ENCODE results near the gene DDX49.
"Not testable (repeated sequence)": the region's sequence is repeated elsewhere in the genome, so short reads cannot be mapped to it uniquely, and the experiment has no call there.

DDX49 gene

DNA sequence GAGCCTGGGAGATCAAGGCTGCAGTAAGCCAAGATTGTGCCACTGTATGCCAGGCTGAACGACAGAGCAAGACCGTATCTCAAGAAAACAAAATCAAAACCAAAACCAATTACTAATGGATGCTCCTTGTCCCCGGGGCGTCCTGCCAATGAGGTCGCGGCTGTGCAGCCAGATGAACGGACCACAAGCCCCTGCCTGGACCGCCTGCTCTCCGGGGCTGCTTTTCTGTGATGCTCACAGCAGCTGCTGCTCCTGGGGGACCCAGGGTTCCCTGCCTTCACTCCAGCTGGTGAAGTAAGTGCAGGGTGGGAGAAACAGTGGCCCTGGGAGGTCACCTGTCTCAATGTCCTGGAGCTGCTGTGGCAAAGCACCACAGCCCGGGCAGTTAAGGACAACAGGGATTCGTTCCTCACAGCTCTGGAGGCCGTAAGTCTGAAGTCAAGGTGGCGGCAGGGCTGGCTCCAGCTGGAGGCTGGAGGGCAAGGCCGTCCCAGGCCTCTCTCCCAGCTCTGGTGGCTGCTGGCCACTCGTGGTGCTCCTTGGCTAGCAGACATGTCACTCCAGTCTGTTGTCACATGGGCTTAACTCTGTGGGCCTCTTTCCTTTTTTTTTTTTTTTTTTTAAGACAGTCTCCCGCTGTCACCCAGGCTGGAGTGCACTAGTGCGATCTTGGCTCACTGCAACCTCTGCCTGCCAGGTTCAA, 10.4 kb upstream of the DDX49 start:
- DNase-seq = peak in 19 of 56 donors; percentile 10 to 63 (median 21)

DNA sequence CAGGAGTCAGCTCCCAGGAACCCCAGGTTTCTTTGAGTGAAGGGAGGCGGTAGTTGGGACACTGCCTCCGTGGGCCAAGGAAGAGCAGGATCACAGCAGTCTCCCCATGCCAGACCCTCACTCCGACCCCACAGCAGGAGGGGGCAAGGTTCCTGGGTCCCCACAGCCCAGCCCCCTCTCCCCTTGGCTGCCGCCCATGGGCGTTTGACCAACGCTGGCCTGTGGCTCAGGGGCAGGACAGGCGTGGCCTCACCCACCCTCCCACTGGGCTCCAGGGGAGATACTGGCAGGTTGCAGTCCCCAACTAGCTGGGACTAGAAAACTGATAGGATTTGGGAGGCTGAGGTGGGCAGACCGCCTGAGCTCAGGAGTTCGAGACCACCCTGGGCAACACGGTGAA, 9.5 kb upstream of the DDX49 start:
- no peak for DNase-seq

GRCh38 chr19:18910801-18911436, 8.6 kb upstream of the DDX49 start:
- no peak for DNase-seq

DNA sequence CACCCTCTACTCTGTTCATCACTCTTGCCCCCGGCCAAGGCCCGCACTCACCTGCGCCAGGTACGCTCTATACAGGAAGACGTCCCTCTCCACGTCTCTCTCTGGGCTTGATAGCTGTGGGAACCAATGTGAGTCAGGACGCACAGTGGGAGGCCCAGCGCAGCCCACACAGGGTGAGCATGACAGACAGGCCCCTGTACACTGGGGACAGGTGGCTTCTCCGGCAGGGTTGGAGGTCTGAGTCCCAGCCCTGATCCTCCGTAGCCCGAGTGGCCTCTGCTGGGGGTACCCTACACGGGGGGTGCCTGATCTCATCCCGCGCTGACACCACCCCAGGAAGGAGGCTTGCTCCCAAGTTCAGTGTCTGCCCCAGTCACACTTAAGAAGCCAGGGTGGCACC, 6.6 kb upstream of the DDX49 start:
- no peak for DNase-seq

DNA sequence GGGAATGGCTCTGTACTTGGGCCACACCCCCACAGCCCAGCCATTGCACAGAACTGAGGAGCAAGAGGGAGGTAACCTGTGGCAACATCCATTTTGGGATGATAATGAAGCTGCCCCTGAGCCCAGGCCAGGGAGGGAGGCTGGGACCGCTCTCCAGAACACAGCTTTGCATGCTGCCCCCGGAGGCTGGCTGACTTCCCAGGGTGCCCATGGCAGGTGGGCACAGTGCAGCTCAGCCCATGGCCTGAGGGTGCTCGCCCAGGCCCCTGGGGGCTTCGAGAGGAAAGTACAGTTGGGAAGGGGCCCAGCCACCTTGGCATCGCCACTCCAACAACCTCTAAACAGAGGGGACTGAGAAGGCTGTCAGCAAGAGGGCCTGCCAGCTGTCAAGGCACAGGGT, 6.0 kb upstream of the DDX49 start:
- no peak for DNase-seq

GRCh38 chr19:18915639-18916038, 3.9 kb upstream of the DDX49 start:
- peak in 48 of 56 donors; percentile 13 to 84 (median 53) for DNase-seq

- not testable (repeated sequence) for DNase-seq
Measured at GRCh38 chr19:18917593-18917992, 1.9 kb upstream of the DDX49 start.

DNA sequence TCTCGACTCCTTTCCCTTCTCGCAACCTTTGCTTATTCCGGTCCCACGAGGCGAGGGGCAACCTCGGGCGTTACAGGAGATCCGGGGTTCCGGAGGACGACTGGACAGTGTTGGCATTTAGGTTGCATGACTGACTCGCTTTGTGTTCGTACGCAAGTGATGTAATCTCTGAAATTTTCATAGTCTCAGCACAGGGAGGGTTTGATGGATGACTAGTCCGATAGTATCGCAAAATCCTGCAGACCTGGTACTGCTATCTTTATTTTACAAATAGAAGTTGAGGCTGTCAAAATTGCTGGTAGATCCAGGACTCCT, 342 bp downstream of the DDX49 start:
- no peak for DNase-seq

GRCh38 chr19:18920400-18920799, 885 bp downstream of the DDX49 start:
- DNase-seq = no peak

- no peak for DNase-seq
Measured at GRCh38 chr19:18921593-18921992, 2.1 kb downstream of the DDX49 start.

DNA sequence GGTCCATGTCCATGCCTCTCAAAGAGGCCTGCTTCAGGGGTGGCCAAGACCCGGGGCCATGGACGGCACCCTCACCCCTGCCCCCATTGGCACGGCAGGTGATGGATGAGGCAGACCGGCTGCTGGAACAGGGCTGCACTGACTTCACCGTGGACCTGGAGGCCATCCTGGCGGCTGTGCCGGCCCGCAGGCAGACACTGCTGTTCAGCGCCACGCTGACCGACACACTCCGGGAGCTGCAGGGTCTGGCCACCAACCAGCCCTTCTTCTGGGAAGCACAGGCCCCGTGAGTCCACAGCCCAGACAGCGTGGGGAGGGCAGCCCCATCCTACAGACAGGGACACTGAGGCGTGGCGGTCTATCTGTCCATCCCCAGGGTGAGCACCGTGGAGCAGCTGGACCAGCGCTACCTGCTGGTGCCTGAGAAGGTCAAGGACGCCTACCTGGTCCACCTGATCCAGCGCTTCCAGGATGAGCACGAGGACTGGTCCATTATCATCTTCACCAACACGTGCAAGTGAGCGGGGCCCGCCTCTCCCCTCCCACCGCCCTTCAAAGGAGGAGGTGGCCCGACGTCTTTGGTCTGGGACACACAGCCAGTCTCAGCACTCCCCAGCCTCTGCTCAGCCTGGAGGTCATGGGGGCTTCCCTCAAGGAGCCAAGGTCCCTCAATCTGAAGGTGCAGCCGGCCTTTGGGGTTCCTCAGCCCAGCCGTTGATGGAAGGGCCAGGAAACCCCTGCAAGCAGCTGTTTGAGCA, 2.9 kb downstream of the DDX49 start:
- no peak for DNase-seq

DNA sequence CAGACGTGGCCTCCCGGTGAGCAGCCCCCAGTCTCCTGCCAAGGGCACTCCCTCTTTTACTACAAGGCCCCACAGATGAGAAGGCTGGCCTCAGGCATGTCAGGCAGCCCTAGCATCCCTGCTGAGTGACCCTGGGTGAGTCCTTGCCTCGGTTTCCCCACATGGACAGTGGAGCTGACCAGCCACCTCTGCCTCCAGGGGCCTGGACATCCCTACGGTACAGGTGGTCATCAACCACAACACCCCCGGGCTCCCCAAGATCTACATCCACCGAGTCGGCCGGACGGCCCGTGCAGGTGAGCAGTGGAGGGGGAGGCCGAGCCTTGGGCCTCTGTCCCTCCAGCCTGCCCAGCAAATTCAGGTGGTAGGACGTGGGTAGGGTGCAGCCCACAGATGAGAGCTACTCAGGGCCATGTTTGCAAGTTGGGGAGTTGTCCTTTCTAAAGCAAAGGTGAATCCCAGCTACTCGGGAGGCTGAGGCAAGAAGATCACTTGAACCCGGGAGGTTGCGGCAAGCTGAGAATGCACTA, 5.2 kb downstream of the DDX49 start:
- DNase-seq = no peak

- DNase-seq = no peak
Measured at GRCh38 chr19:18928018-18928805, 8.7 kb downstream of the DDX49 start.

- DNase-seq = no peak
Measured at GRCh38 chr19:18929311-18929710, 9.8 kb downstream of the DDX49 start.

DNA sequence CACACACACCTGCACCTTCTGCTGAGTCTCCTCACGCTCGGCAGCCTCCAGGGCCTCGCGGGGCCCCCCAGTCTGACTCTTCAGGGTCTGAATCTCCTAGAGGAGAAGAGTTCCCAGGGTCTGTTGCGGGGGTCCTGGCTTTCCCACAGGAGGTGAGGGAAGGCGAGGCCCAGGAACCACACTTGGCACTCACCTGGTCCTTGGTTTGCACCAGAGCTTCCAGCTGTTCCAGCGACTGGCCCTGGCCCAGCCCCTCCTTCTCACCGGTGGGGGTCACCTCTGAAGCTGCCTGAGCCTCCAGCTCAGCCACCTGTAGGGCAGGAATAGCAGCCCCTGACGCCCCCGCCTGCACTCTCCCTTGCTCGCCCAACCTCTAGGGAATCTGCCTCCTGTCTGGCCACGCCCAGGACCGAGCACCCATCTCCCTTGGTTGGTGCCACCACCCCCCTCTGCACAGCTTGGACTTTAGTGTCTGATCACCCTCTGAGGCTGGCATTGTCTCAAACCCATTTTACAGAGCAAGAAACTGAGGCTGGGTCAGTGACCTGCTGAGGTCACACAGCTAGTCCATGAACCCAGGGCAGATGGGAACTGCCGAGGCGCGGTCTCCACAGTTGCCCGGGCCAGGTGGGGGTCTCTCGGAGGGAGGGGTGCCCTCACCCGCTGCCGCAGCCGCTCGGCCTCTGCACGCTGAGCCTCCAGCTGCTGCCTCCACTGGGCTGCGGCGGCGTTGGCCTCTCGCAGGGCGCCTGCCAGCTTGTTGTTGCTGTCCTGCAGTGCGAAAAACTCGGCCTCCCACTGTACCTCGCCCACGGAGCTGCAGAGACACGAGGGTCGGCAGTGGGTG, 12.0 kb downstream of the DDX49 start:
- DNase-seq = no peak

- peak in 47 of 56 donors; percentile 6 to 88 (median 45) for DNase-seq
Measured at GRCh38 chr19:18932216-18932841, 12.8 kb downstream of the DDX49 start.

- DNase-seq = no peak
Measured at GRCh38 chr19:18933297-18933696, 13.8 kb downstream of the DDX49 start.

- no peak for DNase-seq
Measured at GRCh38 chr19:18939163-18939562, 19.6 kb downstream of the DDX49 start.

DNA sequence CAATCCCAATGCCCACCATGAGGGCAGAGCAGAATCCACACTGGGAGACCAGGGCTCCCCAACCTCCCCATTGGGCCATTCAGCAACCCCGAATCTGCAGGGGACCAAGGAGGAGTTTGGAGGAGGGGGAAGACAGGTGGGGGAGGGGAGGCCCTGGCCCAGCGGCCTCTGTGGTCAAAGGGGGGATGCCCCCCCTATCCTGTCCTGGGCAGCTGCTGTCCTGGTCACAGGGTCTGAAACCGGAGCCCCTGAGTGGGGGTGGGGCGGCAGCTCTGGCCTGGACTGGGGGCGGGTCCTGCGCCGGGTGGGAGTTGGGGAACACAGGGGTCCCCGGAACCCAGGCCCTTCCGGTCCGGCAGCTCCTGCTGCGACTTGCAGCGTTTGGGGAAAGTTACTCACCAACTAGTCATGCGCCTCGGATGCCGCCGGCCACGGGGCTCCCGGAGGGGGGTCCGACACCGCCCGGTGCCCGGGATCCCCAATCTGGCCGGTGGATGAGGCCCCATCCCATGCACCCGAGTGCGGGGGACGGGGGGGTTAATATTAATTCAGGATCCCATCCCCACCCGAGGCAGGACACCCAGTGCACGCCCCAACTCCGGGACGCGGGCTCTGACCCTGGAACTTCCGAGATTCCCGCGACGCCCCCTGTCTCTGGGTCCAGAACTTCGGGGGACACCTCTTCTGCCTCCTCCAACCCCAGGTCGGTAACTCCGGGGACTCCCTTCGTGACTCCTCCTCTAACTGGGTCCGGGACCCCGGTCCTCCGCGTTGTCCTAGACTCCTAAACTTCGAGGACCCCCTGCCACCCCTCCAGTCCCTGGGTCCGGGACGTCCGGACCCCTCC, 20.6 kb downstream of the DDX49 start:
- DNase-seq = peak in 34 of 56 donors; percentile 2 to 79 (median 41)

All from amygdala (tissue), 56 donors.